LoVo (cell line): ENCODE results near the gene NOTCH2.
A peak's percentile ranks its signal among the peaks of the same experiment; 100 is the strongest.

Experiments used
- DNase-seq: peaks from one replicate; pipeline ENCODE4 v3.0.0-alpha.2; 2016; ENCODE audit warnings: low spot score

The NOTCH2 gene

GRCh38 chr1:119974013-119974412 is 95.4 kb downstream of the NOTCH2 start:
- DNase-seq, result no peak

- DNase-seq, result no peak
These were observed 97.5 kb downstream of the NOTCH2 start for GRCh38 chr1:119971710-119972570.

- no peak for DNase-seq
These were observed 100.9 kb downstream of the NOTCH2 start for GRCh38 chr1:119968601-119969000.

GRCh38 chr1:119968068-119968492 is 101.4 kb downstream of the NOTCH2 start:
- DNase-seq, result peak; percentile 59

- no peak for DNase-seq
These were observed 102.8 kb downstream of the NOTCH2 start for GRCh38 chr1:119966681-119967080.

GRCh38 chr1:119966020-119966419 is 103.4 kb downstream of the NOTCH2 start:
- DNase-seq, result no peak

GRCh38 chr1:119964673-119965363 is 104.6 kb downstream of the NOTCH2 start:
- DNase-seq, result no peak

- no peak for DNase-seq
These were observed 107.0 kb downstream of the NOTCH2 start for GRCh38 chr1:119962296-119962968.

GRCh38 chr1:119960501-119960900 is 109.0 kb downstream of the NOTCH2 start:
- no peak for DNase-seq

GRCh38 chr1:119959268-119960220 is 109.9 kb downstream of the NOTCH2 start:
- no peak for DNase-seq

- no peak for DNase-seq
These were observed 111.2 kb downstream of the NOTCH2 start for GRCh38 chr1:119958223-119958622.

- DNase-seq, result no peak
These were observed 113.2 kb downstream of the NOTCH2 start for GRCh38 chr1:119956306-119956705.

- DNase-seq, result no peak
These were observed 114.7 kb downstream of the NOTCH2 start for GRCh38 chr1:119954476-119955422.

GRCh38 chr1:119953266-119953998 is 116.0 kb downstream of the NOTCH2 start:
- no peak for DNase-seq

GRCh38 chr1:119952496-119952895 is 117.0 kb downstream of the NOTCH2 start:
- no peak for DNase-seq

- DNase-seq, result peak; percentile 51
These were observed 120.9 kb downstream of the NOTCH2 start for GRCh38 chr1:119948342-119949214.

- DNase-seq, result no peak
These were observed 122.0 kb downstream of the NOTCH2 start for GRCh38 chr1:119947468-119947867.

GRCh38 chr1:119946724-119947123 is 122.7 kb downstream of the NOTCH2 start:
- no peak for DNase-seq

GRCh38 chr1:119943216-119943615 is 126.2 kb downstream of the NOTCH2 start:
- DNase-seq, result no peak
